Measurements from ENCODE around the gene HS2ST1. TPM values are rescaled to one million over a fixed set of nuclear protein-coding genes. Genes with fewer than 3 reads are reported as not detected.
"Not testable (repeated sequence)": the region's sequence is repeated elsewhere in the genome, so short reads cannot be mapped to it uniquely, and the experiment has no call there.

The HS2ST1 gene
- 17.1 and 18.7 TPM in 2 replicates for total RNA-seq

DNA sequence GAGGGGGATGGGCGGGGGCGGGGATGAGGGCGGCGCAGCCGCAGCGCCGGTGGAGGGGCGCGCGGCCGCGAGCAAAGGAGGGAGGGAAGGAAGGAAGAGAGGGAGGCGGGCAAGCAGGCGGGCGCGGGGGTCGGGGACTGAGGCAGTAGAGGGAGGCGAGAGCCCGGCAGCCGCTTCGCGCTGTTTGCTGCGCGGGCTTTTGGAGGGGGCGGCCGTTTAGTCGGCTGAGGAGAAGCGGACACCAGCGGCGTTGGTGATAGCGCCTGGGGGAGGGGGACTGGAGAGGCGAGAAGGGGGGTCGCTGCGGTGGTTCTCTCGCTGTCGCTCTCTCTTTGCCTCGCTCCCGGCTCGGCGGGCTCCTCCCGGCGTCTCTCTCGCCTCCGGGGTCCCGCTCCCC lies at the start of gene HS2ST1:
Gene HS2ST1, plus strand, starts transcription at position 35 of the 397 bp plus-strand sequence.
- intact Hi-C loops (cut with micrococcal nuclease): loop anchor here (1.0 to 5.0 kb wide), 8 partner anchors 170 to 1978 kb away; partner anchors contain the start of genes BCL10, PKN2, SH3GLB1 and ZNHIT6

- intact Hi-C loops (cut with micrococcal nuclease): no loop called here
Observed at GRCh38 chr1:86865973-86866637, 48.3 kb upstream of the HS2ST1 start.

GRCh38 chr1:86866665-86867064 lies 47.8 kb upstream of the HS2ST1 start:
- intact Hi-C loops (cut with micrococcal nuclease): no loop called here

DNA sequence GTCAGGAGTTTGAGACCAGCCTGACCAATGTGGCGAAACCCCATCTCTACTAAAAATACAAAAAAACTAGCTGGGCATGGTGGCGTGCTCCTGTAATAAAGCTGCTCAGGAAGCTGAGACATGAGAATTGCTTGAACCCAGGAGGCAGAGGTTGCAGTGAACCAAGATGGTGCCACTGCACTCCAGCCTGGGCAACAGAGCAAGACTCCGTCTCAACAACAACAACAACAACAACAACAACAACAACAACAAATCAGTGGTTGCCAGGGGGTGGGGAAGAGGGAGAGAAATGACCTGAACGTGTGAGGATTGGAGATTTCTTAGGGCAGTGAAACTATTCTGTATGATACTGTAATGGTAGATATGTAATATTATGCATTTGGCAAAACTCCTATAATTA lies 47.2 kb upstream of the HS2ST1 start:
- intact Hi-C loops (cut with micrococcal nuclease): not testable (repeated sequence)

GRCh38 chr1:86868477-86868876 lies 46.0 kb upstream of the HS2ST1 start:
- intact Hi-C loops (cut with micrococcal nuclease): no loop called here

DNA sequence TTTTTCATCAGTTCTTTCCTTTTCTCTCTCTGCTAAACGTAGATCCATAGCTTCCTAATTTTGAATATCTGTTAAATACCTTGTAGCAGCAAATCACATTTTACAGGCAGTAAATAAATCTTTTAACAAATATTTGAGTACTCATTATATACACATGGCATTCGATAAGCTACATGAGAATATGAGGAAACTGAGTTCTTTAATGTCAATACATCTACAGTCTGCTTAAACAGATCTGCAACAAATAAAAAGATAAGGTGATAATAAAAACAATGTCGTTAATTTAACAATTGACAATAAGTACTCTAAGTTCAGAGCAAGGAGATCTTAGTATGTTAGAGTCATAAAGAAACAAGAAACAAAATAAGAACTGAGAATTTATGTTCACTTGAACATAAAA lies 43.4 kb upstream of the HS2ST1 start:
- intact Hi-C loops (cut with micrococcal nuclease): no loop called here

- intact Hi-C loops (cut with micrococcal nuclease): no loop called here
Observed at GRCh38 chr1:86872086-86872485, 42.3 kb upstream of the HS2ST1 start.

GRCh38 chr1:86875722-86876121 lies 38.7 kb upstream of the HS2ST1 start:
- intact Hi-C loops (cut with micrococcal nuclease): no loop called here

- intact Hi-C loops (cut with micrococcal nuclease): no loop called here
Observed at GRCh38 chr1:86887479-86888162, 26.8 kb upstream of the HS2ST1 start.

- intact Hi-C loops (cut with micrococcal nuclease): no loop called here
Observed at GRCh38 chr1:86888327-86888726, 26.1 kb upstream of the HS2ST1 start.

DNA sequence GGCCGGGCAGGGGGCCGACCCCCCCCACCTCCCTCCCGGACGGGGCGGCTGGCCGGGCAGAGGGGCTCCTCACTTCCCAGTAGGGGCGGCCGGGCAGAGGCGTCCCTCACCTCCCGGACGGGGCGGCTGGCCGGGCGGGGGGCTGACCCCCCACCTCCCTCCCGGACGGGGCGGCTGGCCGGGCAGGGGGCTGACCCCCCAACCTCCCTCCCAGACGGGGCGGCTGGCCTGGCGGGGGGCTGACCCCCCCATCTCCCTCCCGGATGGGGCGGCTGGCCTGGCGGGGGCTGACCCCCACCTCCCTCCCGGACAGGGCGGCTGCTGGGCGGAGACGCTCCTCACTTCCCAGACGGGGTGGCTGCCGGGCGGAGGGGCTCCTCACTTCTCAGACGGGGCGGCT lies 15.0 kb upstream of the HS2ST1 start:
- intact Hi-C loops (cut with micrococcal nuclease): not testable (repeated sequence)

DNA sequence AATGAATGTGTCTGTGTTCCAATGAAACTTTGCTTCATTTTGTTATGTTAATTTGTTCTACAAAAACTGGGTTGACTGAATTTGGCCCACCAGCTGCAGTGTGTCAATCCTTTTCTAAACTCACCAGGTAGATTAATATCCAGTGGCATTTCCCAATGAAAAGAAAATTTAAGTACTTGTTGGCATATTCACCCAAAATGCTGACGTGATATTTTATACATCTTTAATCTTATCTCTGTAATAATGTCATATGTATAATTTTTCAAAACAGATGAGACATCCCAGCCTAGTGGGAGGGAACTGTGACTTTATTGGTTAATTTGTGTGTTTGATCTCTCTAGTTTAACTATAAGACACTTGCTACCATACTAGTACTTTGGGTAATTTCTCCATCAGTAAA lies 8.6 kb upstream of the HS2ST1 start:
- intact Hi-C loops (cut with micrococcal nuclease): no loop called here

DNA sequence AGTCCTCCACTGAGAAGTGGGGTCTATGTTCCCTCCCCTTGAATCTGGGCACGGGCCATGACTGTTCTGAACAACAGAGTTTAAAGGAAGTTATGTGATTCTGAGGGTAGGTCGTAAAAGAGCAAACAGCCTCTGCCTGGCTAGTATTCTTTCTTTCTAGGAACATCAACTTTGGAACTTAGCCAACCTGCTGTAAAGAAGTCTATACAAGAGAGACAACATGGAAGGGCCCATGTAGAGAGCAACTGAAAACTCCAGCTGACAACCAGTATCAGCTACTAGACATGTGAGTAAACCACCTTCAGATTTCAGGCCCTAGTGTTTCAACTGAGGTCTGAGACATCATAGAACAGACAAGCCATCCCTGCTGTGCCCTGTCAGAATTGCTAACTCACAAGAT lies 8.0 kb upstream of the HS2ST1 start:
- intact Hi-C loops (cut with micrococcal nuclease): no loop called here

DNA sequence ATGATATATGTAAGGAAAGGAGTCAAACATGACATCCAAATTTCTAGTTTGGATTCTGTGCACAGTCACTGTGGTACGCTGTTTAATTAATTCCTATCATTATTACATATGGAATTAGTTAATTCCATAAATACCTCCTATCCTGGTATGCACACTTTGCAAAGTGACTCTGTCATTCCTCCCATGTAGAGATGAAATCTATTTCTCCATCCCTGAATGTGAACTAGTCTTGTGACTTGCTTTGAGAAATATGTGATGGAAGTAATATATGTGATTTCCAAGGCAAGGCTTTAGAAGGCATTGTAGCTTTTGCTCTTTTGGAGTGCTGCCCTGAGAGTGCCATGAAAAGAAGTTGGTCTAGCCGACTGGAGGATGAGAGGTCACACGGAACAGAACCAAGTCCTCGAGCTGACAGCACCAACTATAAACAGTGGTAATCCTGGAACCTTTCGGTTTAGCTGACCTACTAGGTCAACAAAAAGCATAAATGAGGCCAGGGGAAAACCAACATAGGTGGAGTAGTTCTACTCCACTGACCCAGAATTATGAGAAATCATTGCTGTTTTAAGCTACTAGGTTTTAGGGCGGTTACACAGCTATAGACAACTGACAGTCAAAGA lies 2.0 kb upstream of the HS2ST1 start:
- intact Hi-C loops (cut with micrococcal nuclease): loop anchor here (5.0 kb wide), 1 partner anchor 1205 kb away; the partner anchor contains the start of gene ZNHIT6

DNA sequence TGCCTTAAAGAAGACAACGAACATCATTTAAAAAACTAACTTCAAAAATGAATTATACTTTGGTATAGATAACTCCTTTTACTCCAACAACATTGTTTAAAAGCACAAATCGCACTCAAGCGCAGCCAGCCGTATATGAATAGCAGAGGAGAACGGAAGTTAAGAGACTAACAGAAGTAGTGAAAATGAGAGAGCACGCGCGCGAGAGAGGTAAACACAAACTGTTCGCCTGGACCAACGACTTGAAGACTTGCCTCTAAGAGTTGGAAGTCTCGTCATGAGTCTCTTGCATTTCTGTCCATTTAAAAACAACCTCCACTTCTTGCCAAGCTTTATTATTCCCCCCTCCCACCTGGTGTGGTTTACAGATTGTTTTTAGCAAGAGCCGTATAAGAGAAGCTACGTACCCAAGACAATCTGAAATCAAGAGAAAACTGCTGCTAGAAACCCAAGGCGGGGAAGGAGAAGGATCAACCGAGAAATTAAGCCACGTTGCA lies 988 bp upstream of the HS2ST1 start:
- intact Hi-C loops (cut with micrococcal nuclease): loop anchor here (1.0 to 5.0 kb wide), 5 partner anchors 17 to 1206 kb away; partner anchors contain the start of genes ODF2L and ZNHIT6

GRCh38 chr1:86913896-86914600 lies 387 bp upstream of the HS2ST1 start, which contains the start of gene SELENOF:
Gene SELENOF (minus strand): TSS chr1:86914126. CDS start chr1:86914111, 15 bp downstream.
- intact Hi-C loops (cut with micrococcal nuclease): loop anchor here (1.0 to 5.0 kb wide), 12 partner anchors 18 to 1979 kb away; partner anchors contain the start of genes BCL10, ODF2L, PKN2 and SH3GLB1

DNA sequence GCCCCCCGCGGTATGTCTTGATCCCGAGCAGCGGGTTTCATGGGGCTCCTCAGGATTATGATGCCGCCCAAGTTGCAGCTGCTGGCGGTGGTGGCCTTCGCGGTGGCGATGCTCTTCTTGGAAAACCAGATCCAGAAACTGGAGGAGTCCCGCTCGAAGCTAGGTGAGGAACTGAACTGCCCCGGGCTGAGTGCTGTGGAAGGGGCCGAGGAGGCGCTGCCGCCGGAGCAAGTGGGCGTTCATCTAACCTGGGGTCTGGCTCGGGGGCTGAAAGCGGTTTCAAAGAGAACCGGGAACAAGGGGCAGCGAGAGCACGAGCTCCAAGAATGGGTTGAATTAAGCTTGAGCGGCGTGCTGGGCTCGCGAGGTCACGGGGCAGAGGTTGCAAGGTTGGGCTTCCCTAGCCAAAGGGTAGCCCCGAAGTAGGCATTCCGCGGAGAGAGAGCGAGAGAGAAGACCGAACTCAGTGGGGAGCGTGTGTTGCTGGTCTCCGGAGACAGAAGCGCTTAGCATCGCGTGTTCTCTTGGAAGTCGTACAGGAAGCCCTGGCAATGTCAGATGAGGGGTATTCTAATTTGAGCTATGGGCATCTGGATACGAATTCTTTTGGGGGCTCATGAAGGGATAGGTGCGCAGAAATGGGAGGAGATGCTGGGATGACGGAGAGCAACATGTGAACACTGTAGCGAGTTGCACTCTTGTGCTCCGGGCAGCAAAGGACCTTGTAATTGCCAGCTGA lies 732 bp downstream of the HS2ST1 start:
- intact Hi-C loops (cut with micrococcal nuclease): loop anchor here (1.0 to 5.0 kb wide), 12 partner anchors 52 to 1978 kb away; partner anchors contain the start of genes BCL10, PKN2, SH3GLB1 and ZNHIT6

- intact Hi-C loops (cut with micrococcal nuclease): loop anchor here (1.0 to 5.0 kb wide), 9 partner anchors 52 to 1977 kb away; partner anchors contain the start of gene BCL10
Observed at GRCh38 chr1:86915737-86916235, 1.4 kb downstream of the HS2ST1 start.

- intact Hi-C loops (cut with micrococcal nuclease): loop anchor here (5.0 kb wide), 2 partner anchors 51 to 199 kb away; no protein-coding TSS in a partner anchor
Observed at GRCh38 chr1:86916752-86917151, 2.3 kb downstream of the HS2ST1 start.

- intact Hi-C loops (cut with micrococcal nuclease): no loop called here
Observed at GRCh38 chr1:86922445-86922844, 8.0 kb downstream of the HS2ST1 start.

All from T-helper 1 cell treated with Interleukin-12 subunit alpha and Interleukin-12 subunit beta and Interleukin-4 antibody, amounts not matched to agents 30 ng/mL and 1 ng/mL, for 36 hours (primary cell).